ENCODE data around the gene TSEN15. TPM values are rescaled to one million over a fixed set of nuclear protein-coding genes. Genes with fewer than 3 reads are reported as not detected.

Gene TSEN15
- total and polyA plus RNA-seq, 9 of the 15 experiments (the other 6 are each of a cell fraction or from before 2014, with no cell fraction given): 25.6 to 121 (median 91.3) TPM

DNA sequence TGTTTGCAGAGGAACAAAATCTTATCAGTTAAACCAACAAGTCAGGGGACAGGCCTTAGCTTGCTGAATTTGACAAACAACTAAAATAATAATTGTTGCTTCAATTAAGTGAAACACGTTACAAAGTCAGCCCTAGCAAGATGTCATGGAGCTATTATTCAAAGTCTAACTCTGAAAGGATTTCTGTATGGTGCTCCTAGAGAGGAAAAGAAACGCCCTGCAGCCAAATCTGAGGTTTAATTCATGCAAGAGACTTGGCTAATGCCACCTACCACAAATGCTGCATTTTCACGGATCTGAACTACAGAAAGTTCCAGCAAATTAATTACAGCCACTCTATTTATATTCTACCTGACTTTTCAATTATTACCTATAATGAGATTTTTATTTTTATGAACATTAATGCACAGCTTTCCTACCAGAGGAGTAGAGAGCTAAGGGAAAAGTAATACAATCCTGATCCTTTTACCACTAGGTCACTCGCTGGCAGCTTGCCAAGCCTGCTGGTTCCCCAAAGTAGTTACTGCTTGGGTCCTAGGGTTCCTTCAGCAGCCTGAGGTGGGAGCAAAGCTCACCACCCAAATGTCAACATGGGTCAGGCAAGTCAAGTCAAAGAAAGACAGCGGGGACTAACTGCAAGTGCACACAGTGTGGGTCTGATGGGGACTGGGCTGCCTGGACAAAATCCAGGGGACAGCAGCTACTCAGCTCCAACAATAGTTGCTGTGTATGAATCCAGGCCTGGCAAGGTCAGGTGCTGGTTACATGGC, 22.5 kb upstream of the TSEN15 start:
- H3K36me3 ChIP-seq (ENCODE audit: control insufficient read depth, insufficient read depth, low read length): no peaks in the 10 kb centered on the region; the same call in 2 of the 3 replicates
- no peaks in the 10 kb centered on the region for H3K27me3 ChIP-seq (ENCODE audit: control insufficient read depth in 2 of 2, insufficient read depth in 2 of 2, low read length in 2 of 2)
- POLR2A ChIA-PET: interaction anchor here (0.6 to 1.9 kb wide), 6 partner anchors 11 to 459 kb away, joined by 3 to 8 read pairs (median 3); partner anchors contain the start of gene TSEN15
- DNase-seq (ENCODE audit: extremely low read depth in 1 of 4, low spot score in 3 of 4) (peak in 3 of 4 experiments; percentile 30 to 85 (median 55)), FAIRE-seq (peak; percentile 15), ATAC-seq (peak; percentile 6)
- intact Hi-C loops (cut with micrococcal nuclease): no loop called here
- H3K4me3 ChIP-seq: no peak overlapping the region
- H3K9me3 ChIP-seq (replicated peaks; ENCODE audit: control insufficient read depth, insufficient read depth, low read depth, low read length): no peaks in the 10 kb centered on the region
- H3K79me2 ChIP-seq (ENCODE audit: control insufficient read depth, insufficient read depth, low read length): peaks cover 86% of the 10 kb centered on the region
- no peaks in the 10 kb centered on the region for H4K20me1 ChIP-seq (replicated peaks; ENCODE audit: control insufficient read depth, insufficient read depth, low read length)
- peak overlapping the region; percentile 89 for H3K27ac ChIP-seq (ENCODE audit: extremely low read depth, low read depth, low read length)
- BruUV-seq (replicated peaks): no TSS peak
- in situ Hi-C loops (cut with MboI): no loop called here
- H2AFZ ChIP-seq (ENCODE audit: low read depth, low read length): 0 out of 2 replicates have a peak overlapping the region, but pooled peaks have one; percentile 5
- no peaks in the 10 kb centered on the region for H3K9me1 ChIP-seq (ENCODE audit: control insufficient read depth, insufficient read depth, low read length)
- CTCF ChIA-PET (ENCODE audit: low intra/inter-chr PET ratio): no interaction called here
- H3K4me1 ChIP-seq (replicated peaks in 1 of 2; ENCODE audit: control insufficient read depth in 2 of 2, insufficient read depth in 2 of 2, low read length in 2 of 2): peaks cover 15 to 86% of the 10 kb centered on the region in 2 experiments
- WGBS (ENCODE audit: insufficient coverage, low coverage, missing lambda C conversion rate): 18% methylated on average over 5 of the region's 5 CpGs
- peak overlapping the region; percentile 13 to 74; a peak in 3 of 4 replicates for H3K9ac ChIP-seq (ENCODE audit: insufficient read depth in 1 of 2, low read depth in 2 of 2, low read length in 2 of 2)
- peak overlapping the region; percentile 23; the same call in 1 of the 2 replicates for H3K4me2 ChIP-seq (ENCODE audit: insufficient read depth, low read length)
- TF ChIP-seq JUND (IDR thresholded peaks at IDR 0.05; ENCODE audit: borderline replicate concordance, low read depth, low read length): no peak
- TF ChIP-seq JUND (tag; IDR thresholded peaks at IDR 0.05; ENCODE audit: borderline replicate concordance, low read depth, low read length): peak; percentile 35; the same call in 1 of the 3 replicates
- peak; percentile 42 to 80; a peak in 2 of 4 replicates for TF ChIP-seq FOXA3 (CRISPR knock-in tag; conservative IDR thresholded peaks at IDR 0.05 in 1 of 2, IDR thresholded peaks at IDR 0.05 in 1 of 2)
- peak; percentile 100 for TF ChIP-seq NFIC (IDR thresholded peaks at IDR 0.05)
- peak; percentile 54; the same call in 1 of the 2 replicates for TF ChIP-seq ILK (tag; IDR thresholded peaks at IDR 0.05; ENCODE audit: borderline replicate concordance, low read depth)
- peak; percentile 81 for TF ChIP-seq ZBTB17 (CRISPR knock-in tag; IDR thresholded peaks at IDR 0.05)
- peak in 1 of 2 experiments; percentile 37; a peak in 1 of 4 replicates for TF ChIP-seq RCOR1 (IDR thresholded peaks at IDR 0.05; ENCODE audit: borderline replicate concordance in 1 of 2, low read depth in 2 of 2, low read length in 2 of 2)
- TF ChIP-seq, protein P1, sequence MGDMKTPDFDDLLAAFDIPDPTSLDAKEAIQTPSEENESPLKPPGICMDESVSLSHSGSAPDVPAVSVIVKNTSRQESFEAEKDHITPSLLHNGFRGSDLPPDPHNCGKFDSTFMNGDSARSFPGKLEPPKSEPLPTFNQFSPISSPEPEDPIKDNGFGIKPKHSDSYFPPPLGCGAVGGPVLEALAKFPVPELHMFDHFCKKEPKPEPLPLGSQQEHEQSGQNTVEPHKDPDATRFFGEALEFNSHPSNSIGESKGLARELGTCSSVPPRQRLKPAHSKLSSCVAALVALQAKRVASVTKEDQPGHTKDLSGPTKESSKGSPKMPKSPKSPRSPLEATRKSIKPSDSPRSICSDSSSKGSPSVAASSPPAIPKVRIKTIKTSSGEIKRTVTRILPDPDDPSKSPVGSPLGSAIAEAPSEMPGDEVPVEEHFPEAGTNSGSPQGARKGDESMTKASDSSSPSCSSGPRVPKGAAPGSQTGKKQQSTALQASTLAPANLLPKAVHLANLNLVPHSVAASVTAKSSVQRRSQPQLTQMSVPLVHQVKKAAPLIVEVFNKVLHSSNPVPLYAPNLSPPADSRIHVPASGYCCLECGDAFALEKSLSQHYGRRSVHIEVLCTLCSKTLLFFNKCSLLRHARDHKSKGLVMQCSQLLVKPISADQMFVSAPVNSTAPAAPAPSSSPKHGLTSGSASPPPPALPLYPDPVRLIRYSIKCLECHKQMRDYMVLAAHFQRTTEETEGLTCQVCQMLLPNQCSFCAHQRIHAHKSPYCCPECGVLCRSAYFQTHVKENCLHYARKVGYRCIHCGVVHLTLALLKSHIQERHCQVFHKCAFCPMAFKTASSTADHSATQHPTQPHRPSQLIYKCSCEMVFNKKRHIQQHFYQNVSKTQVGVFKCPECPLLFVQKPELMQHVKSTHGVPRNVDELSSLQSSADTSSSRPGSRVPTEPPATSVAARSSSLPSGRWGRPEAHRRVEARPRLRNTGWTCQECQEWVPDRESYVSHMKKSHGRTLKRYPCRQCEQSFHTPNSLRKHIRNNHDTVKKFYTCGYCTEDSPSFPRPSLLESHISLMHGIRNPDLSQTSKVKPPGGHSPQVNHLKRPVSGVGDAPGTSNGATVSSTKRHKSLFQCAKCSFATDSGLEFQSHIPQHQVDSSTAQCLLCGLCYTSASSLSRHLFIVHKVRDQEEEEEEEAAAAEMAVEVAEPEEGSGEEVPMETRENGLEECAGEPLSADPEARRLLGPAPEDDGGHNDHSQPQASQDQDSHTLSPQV (IDR thresholded peaks at IDR 0.05): peak; percentile 82
- TF ChIP-seq, protein P2, sequence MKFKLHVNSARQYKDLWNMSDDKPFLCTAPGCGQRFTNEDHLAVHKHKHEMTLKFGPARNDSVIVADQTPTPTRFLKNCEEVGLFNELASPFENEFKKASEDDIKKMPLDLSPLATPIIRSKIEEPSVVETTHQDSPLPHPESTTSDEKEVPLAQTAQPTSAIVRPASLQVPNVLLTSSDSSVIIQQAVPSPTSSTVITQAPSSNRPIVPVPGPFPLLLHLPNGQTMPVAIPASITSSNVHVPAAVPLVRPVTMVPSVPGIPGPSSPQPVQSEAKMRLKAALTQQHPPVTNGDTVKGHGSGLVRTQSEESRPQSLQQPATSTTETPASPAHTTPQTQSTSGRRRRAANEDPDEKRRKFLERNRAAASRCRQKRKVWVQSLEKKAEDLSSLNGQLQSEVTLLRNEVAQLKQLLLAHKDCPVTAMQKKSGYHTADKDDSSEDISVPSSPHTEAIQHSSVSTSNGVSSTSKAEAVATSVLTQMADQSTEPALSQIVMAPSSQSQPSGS (CRISPR knock-in tag; IDR thresholded peaks at IDR 0.05): no peak
- no peak for TF ChIP-seq CEBPG (CRISPR knock-in tag; IDR thresholded peaks at IDR 0.05)
- no peak for TF ChIP-seq CEBPG (tag; conservative IDR thresholded peaks at IDR 0.05 in 1 of 2, IDR thresholded peaks at IDR 0.05 in 1 of 2)
- no peak for TF ChIP-seq NR4A1 (CRISPR knock-in tag; IDR thresholded peaks at IDR 0.05)
- 0 out of 2 replicates have a peak, but pooled peaks have one; percentile 15 for TF ChIP-seq NR4A1 (tag; IDR thresholded peaks at IDR 0.05)
- 0 out of 2 replicates have a peak, but pooled peaks have one; percentile 60 for TF ChIP-seq ZNF584 (CRISPR knock-in tag; IDR thresholded peaks at IDR 0.05; ENCODE audit: low read depth)
- peak; percentile 60; the same call in 1 of the 2 replicates for TF ChIP-seq GTF2E2 (tag; IDR thresholded peaks at IDR 0.05)

All from K562 (cell line).